IPS DF 6.9 (cell line): ENCODE measurements around the gene MAP3K5.

ENCODE experiments used
- DNase-seq: peaks from one replicate; pipeline ENCODE4 v3.0.0-alpha.2; 2013; ENCODE audit warnings: low read depth, low spot score
- H3K27ac ChIP-seq: one replicate; pipeline ENCODE4 v1.5.1; 2013; ENCODE audit warnings: low read length, control low read depth
- H3K27me3 ChIP-seq: 2 replicates; pipeline ENCODE4 v1.6.1; 2013; ENCODE audit warnings: mild to moderate bottlenecking, low read length; ENCODE audit not compliant: control insufficient read depth, insufficient read depth
- H3K36me3 ChIP-seq: 2 replicates; pipeline ENCODE4 v1.6.1; 2013; ENCODE audit warnings: low read length; ENCODE audit not compliant: control insufficient read depth, insufficient read depth
- H3K4me1 ChIP-seq: 2 replicates; pipeline ENCODE4 v1.6.1; 2013; ENCODE audit warnings: low read length; ENCODE audit not compliant: control insufficient read depth, insufficient read depth
- H3K4me3 ChIP-seq: 2 replicates; pipeline ENCODE4 v1.5.1; 2013; ENCODE audit warnings: mild to moderate bottlenecking, low read length
- H3K9me3 ChIP-seq: 2 replicates; pipeline ENCODE4 v1.6.1; 2013; ENCODE audit warnings: low read length, inconsistent platforms; ENCODE audit not compliant: control insufficient read depth, insufficient read depth
- WGBS: extraction: QIAGEN DNeasy Blood & Tissue Kit; methylation state at CpG from one replicate; pipeline ENCODE4 v1.1.7; 2013; ENCODE audit warnings: mixed read lengths, missing lambda C conversion rate; ENCODE audit not compliant: insufficient read length, insufficient coverage; 5-methylcytosine and 5-hydroxymethylcytosine counted together

Gene MAP3K5

DNA sequence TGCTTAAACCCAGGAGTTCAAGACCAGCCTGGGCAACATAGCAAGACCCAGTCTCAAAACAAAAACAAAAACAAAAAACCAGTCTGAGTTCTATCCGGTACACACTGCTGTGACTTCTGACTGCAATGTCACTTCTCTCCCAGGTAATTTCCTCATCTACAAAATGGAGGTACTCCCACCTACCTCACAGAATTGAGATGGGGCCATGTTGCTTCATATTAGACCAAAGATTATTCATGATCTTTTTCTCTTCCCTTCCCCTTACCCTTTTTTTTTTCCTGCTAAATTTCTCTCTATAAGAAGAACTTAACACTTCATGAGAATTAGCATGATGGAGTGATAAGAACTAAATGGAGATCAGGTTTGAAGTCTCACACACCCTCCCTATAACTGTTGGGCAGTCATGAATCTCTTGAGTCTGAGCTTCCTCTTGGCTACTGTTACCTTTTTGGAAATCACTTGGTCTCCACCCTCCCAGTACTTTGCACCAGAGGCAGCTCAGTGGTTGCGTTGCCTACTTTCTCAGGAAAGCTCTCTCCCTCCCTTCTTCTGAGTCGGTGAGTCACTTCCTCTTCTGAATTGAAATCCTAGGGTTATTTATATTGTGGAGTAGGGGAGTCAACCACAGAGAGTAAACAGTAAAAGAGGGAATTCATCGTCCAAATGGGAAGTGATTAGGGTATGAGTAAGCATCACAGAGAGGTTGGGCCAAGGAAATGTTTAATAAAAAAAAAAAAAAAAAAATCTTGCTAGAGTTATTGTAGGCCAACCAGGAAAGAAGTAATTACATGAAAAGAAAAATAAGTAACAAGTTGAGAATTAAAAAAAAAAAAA, 182.2 kb downstream of the MAP3K5 start:
- WGBS, result no CpG with 5 or more reads among the region's 4 CpGs
- Histone ChIP-seq H3K27ac (no peak overlapping the region), H3K36me3 (no peaks in the 10 kb centered on the region), H3K9me3 (no peaks in the 10 kb centered on the region), H3K4me3 (no peak overlapping the region), H3K4me1 (peaks cover 3% of the 10 kb centered on the region; the same call in 1 of the 2 replicates), H3K27me3 (no peaks in the 10 kb centered on the region)
- DNase-seq, result no peak

DNA sequence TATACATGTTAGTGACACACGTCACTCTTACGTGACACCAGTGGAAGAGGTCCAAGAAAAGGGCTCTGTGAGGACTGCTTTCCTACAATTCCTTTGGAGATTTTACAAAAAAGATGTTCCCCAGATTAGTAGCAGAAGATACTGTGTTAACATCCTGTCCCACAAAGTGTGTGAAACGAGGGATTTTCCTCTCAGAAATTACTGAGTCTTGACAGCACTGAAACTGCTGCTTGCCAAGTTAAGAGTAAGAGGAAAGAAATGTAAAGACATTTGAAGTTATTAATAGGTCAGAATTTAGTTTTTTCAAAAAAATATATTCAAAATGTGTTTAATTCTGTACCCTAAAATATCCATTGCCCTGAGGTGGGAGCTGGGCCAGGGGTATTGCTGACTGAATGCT, 183.3 kb downstream of the MAP3K5 start:
- Histone ChIP-seq H3K27ac (no peak overlapping the region), H3K4me3 (no peak overlapping the region), H3K4me1 (peaks cover 3% of the 10 kb centered on the region; the same call in 1 of the 2 replicates), H3K9me3 (no peaks in the 10 kb centered on the region), H3K27me3 (no peaks in the 10 kb centered on the region), H3K36me3 (no peaks in the 10 kb centered on the region)
- no peak for DNase-seq
- no CpG with 5 or more reads among the region's 3 CpGs for WGBS

DNA sequence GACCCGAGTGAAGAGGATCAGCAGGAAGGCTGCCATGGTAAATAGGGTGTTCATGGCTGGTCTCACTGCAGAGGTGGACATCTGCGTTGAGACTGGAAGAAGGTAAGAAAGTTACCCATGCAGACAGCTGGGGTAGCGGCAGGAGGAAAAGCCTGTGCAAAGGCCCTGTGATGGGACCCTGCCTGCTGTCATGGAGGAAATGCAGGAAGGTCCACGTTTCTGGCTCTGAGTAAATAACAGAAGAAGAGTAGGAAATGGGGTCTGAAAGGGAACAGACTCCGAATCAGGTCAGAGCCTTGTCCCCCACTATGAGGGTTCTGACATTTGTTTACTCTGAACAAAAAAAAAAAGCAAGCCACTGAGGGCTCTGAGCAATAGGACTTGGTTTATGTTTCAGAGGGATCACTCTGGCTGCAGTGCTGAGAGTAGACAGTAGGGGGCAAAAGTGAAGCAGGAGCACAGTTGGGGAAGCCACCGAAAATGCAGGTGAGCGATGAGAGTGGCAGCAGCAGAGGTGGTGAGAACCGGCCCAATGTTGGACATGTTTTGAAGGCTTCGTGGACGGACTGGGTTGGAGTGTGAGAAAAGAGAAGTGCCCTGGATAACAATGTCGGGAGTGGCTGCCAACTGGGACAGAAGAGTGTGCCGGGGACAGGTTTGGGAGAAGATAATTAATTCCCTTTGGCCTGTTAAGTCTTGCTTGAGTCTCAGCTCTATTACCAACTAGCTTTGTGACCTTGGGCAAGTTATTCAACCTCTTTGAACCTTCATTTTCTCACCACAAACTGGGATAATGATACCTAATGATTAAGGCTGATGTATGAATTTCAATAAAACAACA, 184.1 kb downstream of the MAP3K5 start:
- DNase-seq, result peak; percentile 83
- Histone ChIP-seq H3K4me3 (no peak overlapping the region), H3K9me3 (no peaks in the 10 kb centered on the region), H3K27me3 (no peaks in the 10 kb centered on the region), H3K36me3 (no peaks in the 10 kb centered on the region), H3K4me1 (peaks cover 3% of the 10 kb centered on the region; the same call in 1 of the 2 replicates), H3K27ac (no peak overlapping the region)
- WGBS, result no CpG with 5 or more reads among the region's 12 CpGs

DNA sequence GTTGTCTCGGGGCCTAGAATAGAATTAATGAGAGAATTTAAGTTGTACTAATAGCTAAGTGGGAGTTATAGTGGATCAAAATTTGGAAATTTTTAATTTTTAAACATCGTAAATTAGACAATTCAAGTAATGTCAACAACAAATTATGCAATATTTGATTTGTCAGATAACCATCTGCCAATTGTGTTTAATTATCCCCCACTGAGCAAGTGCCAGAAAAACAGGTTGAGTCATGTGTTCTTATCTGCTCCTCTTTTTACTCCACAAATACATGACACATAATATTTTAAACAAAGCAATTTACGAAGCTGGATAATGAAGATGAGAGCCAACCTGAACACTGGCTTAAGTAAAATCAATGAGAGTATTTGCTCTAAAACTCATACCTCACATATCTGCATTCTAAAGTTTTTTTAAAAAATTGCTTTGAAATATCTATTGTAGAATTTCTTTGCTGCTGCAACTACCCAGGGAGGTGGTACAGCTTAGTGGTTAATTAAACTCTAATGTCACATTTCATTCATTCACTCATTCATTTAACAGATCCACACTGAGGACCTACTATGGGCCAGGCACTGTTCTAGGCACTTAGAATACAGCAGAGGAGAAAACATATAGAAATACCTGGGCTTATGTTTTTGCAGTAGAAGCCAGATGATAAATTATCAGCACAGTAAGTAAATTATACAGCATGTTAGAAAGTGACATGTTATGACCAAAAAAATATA, 184.9 kb downstream of the MAP3K5 start:
- Histone ChIP-seq H3K4me3 (no peak overlapping the region), H3K9me3 (no peaks in the 10 kb centered on the region), H3K27ac (no peak overlapping the region), H3K4me1 (0 out of 2 replicates have a peak, but pooled peaks cover 3% of the 10 kb centered on the region), H3K36me3 (no peaks in the 10 kb centered on the region), H3K27me3 (no peaks in the 10 kb centered on the region)
- no peak for DNase-seq
- WGBS, result no CpG with 5 or more reads among the region's 3 CpGs

DNA sequence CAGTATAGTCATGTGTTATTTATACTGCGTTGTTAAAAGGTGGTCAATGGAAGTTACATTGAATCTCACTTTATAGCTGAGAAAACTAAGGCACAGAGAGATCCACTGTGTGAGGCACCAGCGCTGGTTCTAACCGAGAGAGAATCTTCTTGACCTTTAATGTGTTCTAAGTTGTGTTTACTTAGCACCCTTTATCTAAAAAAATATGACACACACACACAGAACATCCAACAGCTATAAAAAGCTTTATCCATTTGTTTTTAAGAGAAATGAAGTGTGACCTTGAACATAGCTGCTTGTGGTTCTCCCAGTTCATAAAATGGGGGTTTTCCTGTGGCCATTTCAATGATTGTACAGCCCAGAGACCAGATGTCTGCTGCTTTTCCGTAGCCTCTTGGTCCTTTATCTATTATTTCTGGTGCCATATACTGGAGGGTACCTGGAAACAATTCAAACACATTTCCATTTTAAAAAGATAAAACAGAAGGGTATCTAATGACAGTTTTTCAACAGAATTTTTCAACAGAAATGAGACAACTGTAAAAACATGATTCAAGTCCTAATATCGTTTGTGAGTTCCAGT, 187.3 kb downstream of the MAP3K5 start:
- H3K9me3 ChIP-seq, result no peaks in the 10 kb centered on the region
- WGBS, result no CpG with 5 or more reads among the region's 5 CpGs
- no peak overlapping the region for H3K4me3 ChIP-seq
- no peak for DNase-seq
- H3K36me3 ChIP-seq, result no peaks in the 10 kb centered on the region
- no peaks in the 10 kb centered on the region for H3K27me3 ChIP-seq
- H3K4me1 ChIP-seq, result 0 out of 2 replicates have a peak, but pooled peaks cover 2% of the 10 kb centered on the region
- no peak overlapping the region for H3K27ac ChIP-seq

DNA sequence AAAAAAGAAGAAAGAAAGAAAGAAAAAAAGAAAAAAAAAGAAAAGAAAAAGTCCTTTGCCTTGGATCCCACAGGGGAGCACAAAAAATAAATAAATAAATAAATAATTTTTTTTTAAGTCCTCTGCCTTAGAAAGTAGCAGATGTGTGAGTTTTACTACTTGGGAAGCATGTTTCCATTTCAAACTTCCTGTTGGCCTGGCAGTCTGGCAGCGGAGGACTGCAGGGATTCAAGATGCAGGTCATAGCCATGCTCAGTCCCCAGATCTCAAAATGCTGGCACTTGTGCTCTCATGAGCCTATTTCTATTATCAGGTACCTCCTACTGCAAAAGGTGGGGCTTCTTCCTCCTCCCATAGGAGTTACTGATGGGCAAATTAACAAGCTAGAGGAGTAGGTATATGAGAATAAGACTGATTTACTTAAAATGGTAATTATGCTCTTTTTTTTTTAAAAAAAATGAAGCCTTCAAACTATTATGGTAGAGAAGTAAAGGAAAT, 187.9 kb downstream of the MAP3K5 start:
- no CpG with 5 or more reads among the region's 1 CpG for WGBS
- DNase-seq, result no peak
- H3K36me3 ChIP-seq, result no peaks in the 10 kb centered on the region
- H3K27me3 ChIP-seq, result no peaks in the 10 kb centered on the region
- H3K27ac ChIP-seq, result no peak overlapping the region
- H3K4me3 ChIP-seq, result no peak overlapping the region
- H3K9me3 ChIP-seq, result no peaks in the 10 kb centered on the region
- 0 out of 2 replicates have a peak, but pooled peaks cover 2% of the 10 kb centered on the region for H3K4me1 ChIP-seq

DNA sequence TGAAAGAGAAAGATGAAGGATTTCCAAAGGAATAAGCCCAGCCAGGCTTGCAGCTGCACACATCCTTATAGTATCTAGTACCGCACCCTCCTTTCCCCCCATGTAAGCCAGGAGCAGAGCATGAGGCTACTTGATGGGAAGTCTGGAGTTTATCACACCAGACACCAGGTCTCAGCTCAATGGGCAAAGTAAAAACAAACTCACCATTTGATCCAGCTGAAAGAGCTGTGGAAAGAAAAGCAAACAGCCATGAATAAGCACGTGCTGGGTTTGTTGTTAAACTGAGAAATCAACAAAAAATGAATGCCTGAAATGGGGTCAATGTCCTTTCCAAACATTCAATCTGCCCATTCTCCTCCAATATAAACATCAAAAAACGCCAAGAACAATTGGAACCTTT, 191.5 kb downstream of the MAP3K5 start:
- H3K27ac ChIP-seq, result no peak overlapping the region
- H3K9me3 ChIP-seq, result no peaks in the 10 kb centered on the region
- H3K4me1 ChIP-seq, result no peaks in the 10 kb centered on the region
- WGBS, result 100% methylated on average over 1 of the region's 3 CpGs
- DNase-seq, result no peak
- H3K27me3 ChIP-seq, result no peaks in the 10 kb centered on the region
- no peaks in the 10 kb centered on the region for H3K36me3 ChIP-seq
- H3K4me3 ChIP-seq, result no peak overlapping the region

DNA sequence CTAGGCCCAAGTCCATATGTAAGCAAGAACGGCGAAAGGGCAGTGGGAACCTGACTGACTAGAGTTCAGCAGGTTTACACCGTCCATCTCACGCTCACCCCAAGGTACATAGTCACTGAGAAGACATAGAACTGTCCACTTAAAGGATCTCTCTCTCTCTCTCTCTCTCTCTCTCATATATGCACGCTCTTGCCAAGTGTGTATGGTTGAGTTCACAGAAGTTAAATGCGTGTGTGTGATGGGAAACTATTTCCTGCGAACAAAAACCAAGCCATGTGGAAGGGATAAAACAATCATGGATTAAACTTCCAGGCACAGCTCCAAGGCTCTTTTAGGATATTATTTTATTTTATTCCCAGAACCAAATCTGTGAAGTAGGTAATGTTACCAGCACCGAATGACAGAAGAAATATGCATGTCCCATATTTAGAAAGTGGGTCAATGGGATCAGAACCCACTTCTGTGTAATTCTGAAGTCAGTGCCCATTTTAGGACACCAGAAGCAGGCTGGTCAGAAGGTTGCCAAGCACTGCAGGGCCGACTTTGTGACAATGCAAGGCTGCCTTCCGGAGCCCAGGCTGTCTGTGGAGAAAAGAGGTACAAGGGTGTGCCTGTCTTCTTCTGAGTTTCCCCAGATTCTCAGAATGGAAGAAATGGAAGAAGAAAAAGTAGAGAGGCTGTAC, 192.8 kb downstream of the MAP3K5 start:
- Histone ChIP-seq H3K27me3 (no peaks in the 10 kb centered on the region), H3K9me3 (no peaks in the 10 kb centered on the region), H3K4me3 (no peak overlapping the region), H3K27ac (no peak overlapping the region), H3K36me3 (no peaks in the 10 kb centered on the region), H3K4me1 (no peaks in the 10 kb centered on the region)
- WGBS, result no CpG with 5 or more reads among the region's 10 CpGs
- DNase-seq, result no peak

DNA sequence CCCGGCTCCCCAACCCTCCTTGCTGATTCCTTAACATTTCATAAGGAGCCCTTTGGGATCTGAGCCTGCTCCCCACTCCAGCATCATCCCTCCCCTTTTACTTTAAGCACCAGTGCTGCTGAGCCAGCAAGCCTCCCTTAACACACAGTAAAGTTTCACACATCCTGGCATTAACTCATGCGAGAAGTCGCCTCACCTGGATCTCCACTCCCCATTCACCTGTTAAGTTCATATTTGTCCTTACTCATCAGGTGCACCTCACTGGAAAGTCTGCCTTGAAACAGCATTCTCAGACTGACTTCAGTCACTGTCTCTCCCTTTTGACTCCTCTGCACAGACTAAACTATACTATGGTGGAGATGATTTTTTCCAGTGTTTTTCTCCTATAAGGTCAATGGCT, 194.2 kb downstream of the MAP3K5 start:
- no CpG with 5 or more reads among the region's 3 CpGs for WGBS
- no peak overlapping the region for H3K4me3 ChIP-seq
- no peaks in the 10 kb centered on the region for H3K27me3 ChIP-seq
- H3K27ac ChIP-seq, result no peak overlapping the region
- DNase-seq, result no peak
- H3K9me3 ChIP-seq, result no peaks in the 10 kb centered on the region
- no peaks in the 10 kb centered on the region for H3K36me3 ChIP-seq
- peaks cover 1% of the 10 kb centered on the region; the same call in 1 of the 2 replicates for H3K4me1 ChIP-seq
